OCI-LY1 (cell line): Measurements from ENCODE around the gene TRIM9.

ENCODE experiments used
- H2AFZ ChIP-seq: fragments of 200-600 bp; sonication (generic), shearing (Covaris generic); 2 replicates; pipeline ENCODE4 v1.6.0; 2014; ENCODE audit warnings: antibody characterized with exemption, mild to moderate bottlenecking, low read length
- H3F3A ChIP-seq: fragments of 200-600 bp; sonication (generic), shearing (Covaris generic); 2 replicates; pipeline ENCODE4 v1.6.0; 2014; ENCODE audit warnings: mild to moderate bottlenecking, antibody characterized with exemption, low read length, moderate library complexity; ENCODE audit not compliant: insufficient read depth
- H3K27ac ChIP-seq: fragments of 200-600 bp; sonication (generic); 2 replicates; pipeline ENCODE4 v1.5.1; 2014; ENCODE audit warnings: low read length, mixed run types, mild to moderate bottlenecking, low read depth; ENCODE audit not compliant: poor library complexity, severe bottlenecking
- H3K27me3 ChIP-seq: fragments of 200-600 bp; sonication (generic); 2 replicates; pipeline ENCODE4 v1.6.0; 2014; ENCODE audit warnings: antibody characterized with exemption, mild to moderate bottlenecking, low read length, moderate library complexity; ENCODE audit not compliant: insufficient read depth
- H3K36me3 ChIP-seq: fragments of 200-600 bp; sonication (generic); 2 replicates; pipeline ENCODE4 v1.6.1; 2014; ENCODE audit warnings: mild to moderate bottlenecking, antibody characterized with exemption, low read length, moderate library complexity, mixed read lengths; ENCODE audit not compliant: insufficient read depth
- H3K4me1 ChIP-seq: fragments of 200-600 bp; sonication (generic); 2 replicates; pipeline ENCODE4 v1.5.1; 2014; ENCODE audit warnings: mild to moderate bottlenecking, low read length, moderate library complexity; ENCODE audit not compliant: insufficient read depth, severe bottlenecking
- H3K4me2 ChIP-seq: fragments of 200-600 bp; sonication (generic), shearing (Covaris generic); 2 replicates; pipeline ENCODE4 v1.6.1; 2014; ENCODE audit warnings: low read length
- H3K4me3 ChIP-seq: fragments of 200-600 bp; sonication (generic); 2 replicates; pipeline ENCODE4 v1.5.1; 2014; ENCODE audit warnings: low read length, low read depth, mild to moderate bottlenecking, mixed read lengths; ENCODE audit not compliant: poor library complexity, severe bottlenecking
- H3K79me2 ChIP-seq: fragments of 200-600 bp; shearing (Covaris generic); 2 replicates; pipeline ENCODE4 v1.6.1; 2016; ENCODE audit warnings: mixed run types, low read length, mixed read lengths; ENCODE audit not compliant: insufficient read depth
- H3K9ac ChIP-seq: fragments of 200-600 bp; sonication (generic), shearing (Covaris generic); 2 replicates; pipeline ENCODE4 v1.6.1; 2014; ENCODE audit warnings: mild to moderate bottlenecking, low read length, mixed read lengths
- H3K9me2 ChIP-seq: fragments of 200-600 bp; sonication (generic), shearing (Covaris generic); 2 replicates; pipeline ENCODE4 v1.6.1; 2014; ENCODE audit warnings: low read depth, mild to moderate bottlenecking, low read length, mixed read lengths
- H3K9me3 ChIP-seq: fragments of 200-600 bp; shearing (Covaris generic); 2 replicates; pipeline ENCODE4 v1.6.1; 2014; ENCODE audit warnings: low read length, mixed read lengths
- H4K20me1 ChIP-seq: fragments of 200-600 bp; sonication (generic), shearing (Covaris generic); 2 replicates; pipeline ENCODE4 v1.6.0; 2016; ENCODE audit warnings: mild to moderate bottlenecking, low read length; ENCODE audit not compliant: insufficient read depth
- CTCF ChIP-seq: fragments of 200-600 bp; sonication (generic), shearing (Covaris generic); IDR thresholded peaks from 2 replicates; pipeline ENCODE4 v1.5.1; 2017; ENCODE audit warnings: mild to moderate bottlenecking, antibody characterized with exemption, low read length, moderate library complexity, mixed read lengths
- EZH2 ChIP-seq: fragments of 200-600 bp; sonication (generic), shearing (Covaris generic); IDR thresholded peaks from 2 replicates; pipeline ENCODE4 v1.8.0; 2017; ENCODE audit warnings: borderline replicate concordance, mixed run types, mild to moderate bottlenecking, antibody characterized with exemption, low read length, moderate library complexity, mixed read lengths

Gene TRIM9

GRCh38 chr14:51095854-51096823 is 1.2 kb upstream of the TRIM9 start:
- Histone ChIP-seq H3K36me3 (no peaks in the 10 kb centered on the region), H3K27me3 (no peaks in the 10 kb centered on the region), H3K9ac (peak overlapping the region; percentile 64; the same call in 1 of the 2 replicates), H3K79me2 (no peaks in the 10 kb centered on the region), H2AFZ (no peak overlapping the region; the same call in 1 of the 2 replicates), H3K4me2 (peak overlapping the region; percentile 75), H3K27ac (no peak overlapping the region), H4K20me1 (no peaks in the 10 kb centered on the region), H3K4me1 (peaks cover 24% of the 10 kb centered on the region), H3K9me2 (no peaks in the 10 kb centered on the region), H3K9me3 (no peaks in the 10 kb centered on the region), H3F3A (no peaks in the 10 kb centered on the region), H3K4me3 (peak overlapping the region; percentile 68)
- TF ChIP-seq EZH2 (no peak), CTCF (no peak)

- H3K27me3 ChIP-seq: no peaks in the 10 kb centered on the region
- no peak overlapping the region for H3K27ac ChIP-seq
- peaks cover 24% of the 10 kb centered on the region for H3K4me1 ChIP-seq
- H3K9me3 ChIP-seq: no peaks in the 10 kb centered on the region
- peak overlapping the region; percentile 68 for H3K4me3 ChIP-seq
- H3K4me2 ChIP-seq: peak overlapping the region; percentile 75
- no peak overlapping the region for H2AFZ ChIP-seq
- H3F3A ChIP-seq: no peaks in the 10 kb centered on the region
- H3K9me2 ChIP-seq: no peaks in the 10 kb centered on the region
- no peaks in the 10 kb centered on the region for H3K79me2 ChIP-seq
- H3K36me3 ChIP-seq: no peaks in the 10 kb centered on the region
- no peak for TF ChIP-seq EZH2
- no peaks in the 10 kb centered on the region for H4K20me1 ChIP-seq
- peak overlapping the region; percentile 62 for H3K9ac ChIP-seq
Measured at GRCh38 chr14:51094282-51094821, 553 bp downstream of the TRIM9 start.

- no peaks in the 10 kb centered on the region for H3K27me3 ChIP-seq
- no peaks in the 10 kb centered on the region for H3K36me3 ChIP-seq
- H3K27ac ChIP-seq: no peak overlapping the region
- TF ChIP-seq EZH2: no peak
- peak; percentile 50 for TF ChIP-seq CTCF
- H3K4me1 ChIP-seq: peaks cover 24% of the 10 kb centered on the region
- peak overlapping the region; percentile 62; the same call in 1 of the 2 replicates for H3K9ac ChIP-seq
- H3K79me2 ChIP-seq: no peaks in the 10 kb centered on the region
- no peaks in the 10 kb centered on the region for H3F3A ChIP-seq
- H3K4me2 ChIP-seq: peak overlapping the region; percentile 75
- peak overlapping the region; percentile 68 for H3K4me3 ChIP-seq
- no peak overlapping the region for H2AFZ ChIP-seq
- H3K9me2 ChIP-seq: no peaks in the 10 kb centered on the region
- no peaks in the 10 kb centered on the region for H3K9me3 ChIP-seq
- H4K20me1 ChIP-seq: no peaks in the 10 kb centered on the region
Measured at GRCh38 chr14:51093371-51094281, 1.3 kb downstream of the TRIM9 start.
